Measurements from ENCODE around the gene SPON2. TPM values are rescaled to one million over a fixed set of nuclear protein-coding genes. Genes with fewer than 3 reads are reported as not detected.

Gene SPON2
- total RNA-seq, 1 experiment from 2014 or later, result 2.3 TPM

DNA sequence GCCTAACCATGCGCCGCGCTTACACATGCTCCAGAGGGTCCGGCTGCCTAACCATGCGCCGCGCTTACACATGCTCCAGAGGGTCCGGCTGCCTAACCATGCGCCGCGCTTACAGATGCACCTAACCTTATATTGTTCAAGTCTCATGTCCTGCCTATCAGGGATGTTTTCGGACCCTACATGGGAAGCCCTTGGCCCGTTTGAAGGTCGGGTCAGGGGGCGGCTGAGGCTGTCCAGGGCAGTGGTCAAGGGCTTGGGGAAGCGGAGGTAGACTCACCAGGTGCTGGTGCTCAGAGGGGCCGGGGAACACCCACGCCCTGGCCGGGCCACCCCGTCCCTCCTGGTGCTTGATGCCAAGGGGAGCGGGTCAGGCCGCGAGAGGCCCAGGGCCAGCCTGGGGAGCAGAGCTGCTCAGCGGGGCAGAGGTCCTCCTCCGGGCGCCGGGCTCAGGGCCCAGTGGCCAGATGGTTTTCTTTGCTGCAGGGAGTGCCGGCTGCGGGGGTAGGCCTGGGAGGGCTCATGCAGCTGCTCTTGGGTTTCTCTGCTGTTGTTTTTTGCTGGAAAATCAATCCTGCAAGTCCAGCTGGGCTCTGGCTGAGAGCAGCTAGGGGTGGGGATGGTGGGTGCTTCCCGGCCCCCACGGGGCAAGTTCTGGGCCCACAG lies 35.4 kb upstream of the SPON2 start:
- Mint-ChIP-seq H3K9me3 (no peaks in the 10 kb centered on the region), H3K4me3 (no peak overlapping the region), H3K36me3 (ENCODE audit: insufficient read depth in 1 of 3, low read depth in 3 of 3) (peaks cover 2 to 15% (median 12%) of the 10 kb centered on the region in 3 experiments; a peak in 6 of 7 replicates), H3K4me1 (no peaks in the 10 kb centered on the region), H3K27ac (no peak overlapping the region), H3K27me3 (ENCODE audit: low read depth) (peaks cover 5% of the 10 kb centered on the region; the same call in 1 of the 2 replicates)
- H4K5ac ChIP-seq (ENCODE audit: insufficient read length, low read depth, low read length), result no peak overlapping the region
- H3K4me2 ChIP-seq (ENCODE audit: insufficient read depth, insufficient read length, low read length), result no peak overlapping the region
- no peak overlapping the region for H3K9ac ChIP-seq (ENCODE audit: extremely low read depth, insufficient read length, low read length)
- no peak overlapping the region for H2AK5ac ChIP-seq (ENCODE audit: insufficient read length, low read length)
- H3K27me3 ChIP-seq (ENCODE audit: insufficient read depth, low read length), result no peaks in the 10 kb centered on the region
- no peak overlapping the region for H2AFZ ChIP-seq (ENCODE audit: low read length)
- no peak for DNase-seq
- H2BK12ac ChIP-seq (ENCODE audit: insufficient read length, low read depth, low read length), result no peak overlapping the region
- H3K18ac ChIP-seq (ENCODE audit: insufficient read length, low read depth, low read length), result no peak overlapping the region
- H2BK5ac ChIP-seq (ENCODE audit: insufficient read length, low read length), result no peak overlapping the region
- H3K79me1 ChIP-seq (ENCODE audit: insufficient read depth, low read depth, low read length, poor library complexity, severe bottlenecking), result no peaks in the 10 kb centered on the region
- H3T11ph ChIP-seq (ENCODE audit: low read length), result no peak overlapping the region
- H3K9me3 ChIP-seq (ENCODE audit: control insufficient read depth, low read depth, low read length), result no peaks in the 10 kb centered on the region
- H3K79me2 ChIP-seq (ENCODE audit: insufficient read depth, low read length), result no peaks in the 10 kb centered on the region
- TF ChIP-seq, protein P1, sequence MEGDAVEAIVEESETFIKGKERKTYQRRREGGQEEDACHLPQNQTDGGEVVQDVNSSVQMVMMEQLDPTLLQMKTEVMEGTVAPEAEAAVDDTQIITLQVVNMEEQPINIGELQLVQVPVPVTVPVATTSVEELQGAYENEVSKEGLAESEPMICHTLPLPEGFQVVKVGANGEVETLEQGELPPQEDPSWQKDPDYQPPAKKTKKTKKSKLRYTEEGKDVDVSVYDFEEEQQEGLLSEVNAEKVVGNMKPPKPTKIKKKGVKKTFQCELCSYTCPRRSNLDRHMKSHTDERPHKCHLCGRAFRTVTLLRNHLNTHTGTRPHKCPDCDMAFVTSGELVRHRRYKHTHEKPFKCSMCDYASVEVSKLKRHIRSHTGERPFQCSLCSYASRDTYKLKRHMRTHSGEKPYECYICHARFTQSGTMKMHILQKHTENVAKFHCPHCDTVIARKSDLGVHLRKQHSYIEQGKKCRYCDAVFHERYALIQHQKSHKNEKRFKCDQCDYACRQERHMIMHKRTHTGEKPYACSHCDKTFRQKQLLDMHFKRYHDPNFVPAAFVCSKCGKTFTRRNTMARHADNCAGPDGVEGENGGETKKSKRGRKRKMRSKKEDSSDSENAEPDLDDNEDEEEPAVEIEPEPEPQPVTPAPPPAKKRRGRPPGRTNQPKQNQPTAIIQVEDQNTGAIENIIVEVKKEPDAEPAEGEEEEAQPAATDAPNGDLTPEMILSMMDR (conservative IDR thresholded peaks at IDR 0.05), result no peak
- H2BK120ac ChIP-seq (ENCODE audit: low read depth, low read length, poor library complexity, severe bottlenecking), result no peak overlapping the region
- no peak overlapping the region for H2BK20ac ChIP-seq (ENCODE audit: low read depth, low read length, poor library complexity, severe bottlenecking)
- no peak overlapping the region for H4K91ac ChIP-seq (ENCODE audit: insufficient read length, low read depth, low read length)
- H3K27ac ChIP-seq (ENCODE audit: insufficient read length, low read depth, low read length), result no peak overlapping the region
- no peak overlapping the region for H3K23ac ChIP-seq (ENCODE audit: insufficient read length, low read depth, low read length)
- no peak overlapping the region for H3K14ac ChIP-seq (ENCODE audit: insufficient read depth, low read length)
- WGBS (ENCODE audit: extremely low coverage, insufficient read length, low lambda C conversion rate), result no CpG with 5 or more reads among the region's 31 CpGs
- no peak overlapping the region for H2BK15ac ChIP-seq (ENCODE audit: low read depth, low read length)
- no peak overlapping the region for H3K4ac ChIP-seq (ENCODE audit: low read depth, low read length)
- H3K4me1 ChIP-seq (ENCODE audit: insufficient read depth, low read length), result no peaks in the 10 kb centered on the region
- no peak overlapping the region for H3K56ac ChIP-seq (ENCODE audit: insufficient read length, low read depth, low read length)
- peaks cover 3% of the 10 kb centered on the region for H3K23me2 ChIP-seq (ENCODE audit: insufficient read length, low read depth, low read length, poor library complexity, severe bottlenecking)
- no peaks in the 10 kb centered on the region for H4K20me1 ChIP-seq (ENCODE audit: control insufficient read depth, insufficient read depth, insufficient read length)
- no peak overlapping the region for H4K8ac ChIP-seq (replicated peaks; ENCODE audit: insufficient read length, low read depth, low read length)

All from H9 (cell line).